IMR-90 (cell line): ENCODE results near the gene DIP2C.

Experiments used
- BHLHE40 ChIP-seq: fragments of 150-350 bp; IDR thresholded peaks from 2 replicates; pipeline ENCODE4 v1.6.1; 2016; ENCODE audit warnings: mild to moderate bottlenecking, low read depth, low read length
- CHD1 ChIP-seq: IDR thresholded peaks from 2 replicates; pipeline ENCODE4 v1.6.1; 2012; ENCODE audit warnings: low read depth, low read length, improper control_type of control experiment
- ELK1 ChIP-seq: fragments of 150-350 bp; IDR thresholded peaks from 2 replicates; pipeline ENCODE4 v1.6.1; 2016; ENCODE audit warnings: low read depth, mild to moderate bottlenecking, low read length, moderate library complexity, borderline replicate concordance
- FOS ChIP-seq: fragments of 150-350 bp; IDR thresholded peaks from 2 replicates; pipeline ENCODE4 v1.6.1; 2016; ENCODE audit warnings: low read depth, low read length
- MAFK ChIP-seq: IDR thresholded peaks from 2 replicates; pipeline ENCODE4 v1.6.1; 2012; ENCODE audit warnings: low read depth, low read length, improper control_type of control experiment
- MXI1 ChIP-seq: IDR thresholded peaks from 2 replicates; pipeline ENCODE4 v1.6.1; 2012; ENCODE audit warnings: low read depth, mild to moderate bottlenecking, low read length, moderate library complexity, borderline replicate concordance
- NFE2L2 ChIP-seq: fragments of 150-350 bp; IDR thresholded peaks from 2 replicates; pipeline ENCODE4 v1.6.1; 2016; ENCODE audit warnings: low read depth, mild to moderate bottlenecking, low read length
- POLR2A ChIP-seq: IDR thresholded peaks from 2 replicates; pipeline ENCODE4 v1.6.1; 2012; ENCODE audit warnings: mild to moderate bottlenecking, low read depth, low read length
- RAD21 ChIP-seq: IDR thresholded peaks from 2 replicates; pipeline ENCODE4 v1.6.1; 2012; ENCODE audit warnings: low read length, improper control_type of control experiment
- RFX5 ChIP-seq: IDR thresholded peaks from 2 replicates; pipeline ENCODE4 v1.8.0; 2012; ENCODE audit warnings: low read depth, mild to moderate bottlenecking, low read length, moderate library complexity
- SMC3 ChIP-seq: fragments of 150-350 bp; IDR thresholded peaks from 2 replicates; pipeline ENCODE4 v1.6.1; 2016; ENCODE audit warnings: low read depth, mild to moderate bottlenecking, antibody characterized with exemption, low read length, moderate library complexity
- TF ChIP-seq, protein P1 (sequence below): conservative IDR thresholded peaks from 2 replicates; pipeline ENCODE4 v1.5.1; 2012; ENCODE audit warnings: mild to moderate bottlenecking, low read depth, low read length, improper control_type of control experiment
- TF ChIP-seq, protein P2 (sequence below): fragments of 150-350 bp; IDR thresholded peaks from 2 replicates; pipeline ENCODE4 v1.6.1; 2017; ENCODE audit warnings: mild to moderate bottlenecking, antibody characterized with exemption, low read length, low read depth

- TF ChIP-seq, protein P1, sequence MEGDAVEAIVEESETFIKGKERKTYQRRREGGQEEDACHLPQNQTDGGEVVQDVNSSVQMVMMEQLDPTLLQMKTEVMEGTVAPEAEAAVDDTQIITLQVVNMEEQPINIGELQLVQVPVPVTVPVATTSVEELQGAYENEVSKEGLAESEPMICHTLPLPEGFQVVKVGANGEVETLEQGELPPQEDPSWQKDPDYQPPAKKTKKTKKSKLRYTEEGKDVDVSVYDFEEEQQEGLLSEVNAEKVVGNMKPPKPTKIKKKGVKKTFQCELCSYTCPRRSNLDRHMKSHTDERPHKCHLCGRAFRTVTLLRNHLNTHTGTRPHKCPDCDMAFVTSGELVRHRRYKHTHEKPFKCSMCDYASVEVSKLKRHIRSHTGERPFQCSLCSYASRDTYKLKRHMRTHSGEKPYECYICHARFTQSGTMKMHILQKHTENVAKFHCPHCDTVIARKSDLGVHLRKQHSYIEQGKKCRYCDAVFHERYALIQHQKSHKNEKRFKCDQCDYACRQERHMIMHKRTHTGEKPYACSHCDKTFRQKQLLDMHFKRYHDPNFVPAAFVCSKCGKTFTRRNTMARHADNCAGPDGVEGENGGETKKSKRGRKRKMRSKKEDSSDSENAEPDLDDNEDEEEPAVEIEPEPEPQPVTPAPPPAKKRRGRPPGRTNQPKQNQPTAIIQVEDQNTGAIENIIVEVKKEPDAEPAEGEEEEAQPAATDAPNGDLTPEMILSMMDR = no peak
- TF ChIP-seq RFX5 (no peak), MXI1 (no peak), MAFK (no peak), FOS (no peak), POLR2A (no peak), BHLHE40 (no peak), SMC3 (no peak), NFE2L2 (no peak), RAD21 (no peak), CHD1 (no peak), ELK1 (no peak)
- TF ChIP-seq, protein P2, sequence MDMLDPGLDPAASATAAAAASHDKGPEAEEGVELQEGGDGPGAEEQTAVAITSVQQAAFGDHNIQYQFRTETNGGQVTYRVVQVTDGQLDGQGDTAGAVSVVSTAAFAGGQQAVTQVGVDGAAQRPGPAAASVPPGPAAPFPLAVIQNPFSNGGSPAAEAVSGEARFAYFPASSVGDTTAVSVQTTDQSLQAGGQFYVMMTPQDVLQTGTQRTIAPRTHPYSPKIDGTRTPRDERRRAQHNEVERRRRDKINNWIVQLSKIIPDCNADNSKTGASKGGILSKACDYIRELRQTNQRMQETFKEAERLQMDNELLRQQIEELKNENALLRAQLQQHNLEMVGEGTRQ = no peak
Observed at GRCh38 chr10:299969-300368, 389.5 kb downstream of the DIP2C start.
